ENCODE results near the gene CRIM1.

The CRIM1 gene

DNA sequence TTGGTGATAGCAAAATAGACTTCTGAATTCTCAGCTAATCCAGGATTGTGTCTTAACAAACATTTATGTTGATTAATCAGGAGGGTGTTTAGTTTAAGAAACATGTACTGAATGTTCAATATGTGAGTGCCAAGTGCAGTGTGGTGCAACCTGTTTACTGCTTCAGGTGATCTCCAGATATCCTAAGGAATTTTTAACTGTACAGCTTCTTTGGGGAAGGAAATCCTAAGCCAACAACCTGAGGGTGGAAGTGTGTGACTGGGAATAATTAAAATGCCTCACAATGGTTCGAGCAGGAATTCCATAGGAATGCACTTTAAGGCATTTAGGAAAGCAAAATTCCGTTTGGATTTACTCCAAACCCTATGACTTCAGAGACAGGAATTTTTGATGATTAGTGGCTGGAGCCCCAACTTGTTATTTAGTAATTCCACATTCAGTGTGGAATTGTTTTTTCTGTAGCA, 16.4 kb downstream of the CRIM1 start:
- DNase-seq: peak; percentile 97

DNA sequence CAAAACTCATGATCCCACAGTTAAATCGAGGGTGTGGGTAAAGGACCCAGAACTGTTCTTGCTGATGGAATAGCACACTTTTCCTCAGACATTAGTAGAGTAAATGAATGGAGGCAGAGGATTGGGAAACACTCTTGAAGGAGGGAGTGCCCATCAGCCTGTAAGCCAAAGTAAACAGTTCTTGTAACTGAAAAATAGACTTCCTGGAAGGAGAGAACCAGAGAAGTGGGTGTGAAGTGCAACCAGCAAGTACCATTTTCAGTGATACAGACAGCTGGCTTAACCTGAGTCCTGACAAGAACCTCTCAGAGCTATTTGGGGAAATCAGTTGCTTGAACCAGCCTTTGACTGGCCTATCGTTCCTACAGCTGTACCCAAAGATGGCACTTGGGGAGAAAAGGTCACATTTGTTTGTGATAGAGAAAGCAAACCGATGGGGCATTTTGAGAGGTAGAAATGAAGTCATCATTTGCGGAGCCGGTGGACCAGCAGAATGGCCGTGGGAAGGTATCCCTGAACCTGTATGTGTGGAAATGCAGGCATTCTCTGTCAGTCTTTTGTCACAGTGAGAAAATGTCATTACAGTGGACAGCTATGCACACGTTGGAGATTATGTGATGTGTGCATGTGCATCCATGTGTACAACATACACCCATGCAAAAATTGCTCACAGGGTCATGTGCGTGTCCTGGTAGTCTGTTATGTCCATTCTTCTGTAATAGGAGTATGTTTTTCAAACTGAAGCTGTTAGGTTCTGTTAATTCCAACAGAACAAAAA, 17.8 kb downstream of the CRIM1 start:
- peak; percentile 65 for DNase-seq

DNA sequence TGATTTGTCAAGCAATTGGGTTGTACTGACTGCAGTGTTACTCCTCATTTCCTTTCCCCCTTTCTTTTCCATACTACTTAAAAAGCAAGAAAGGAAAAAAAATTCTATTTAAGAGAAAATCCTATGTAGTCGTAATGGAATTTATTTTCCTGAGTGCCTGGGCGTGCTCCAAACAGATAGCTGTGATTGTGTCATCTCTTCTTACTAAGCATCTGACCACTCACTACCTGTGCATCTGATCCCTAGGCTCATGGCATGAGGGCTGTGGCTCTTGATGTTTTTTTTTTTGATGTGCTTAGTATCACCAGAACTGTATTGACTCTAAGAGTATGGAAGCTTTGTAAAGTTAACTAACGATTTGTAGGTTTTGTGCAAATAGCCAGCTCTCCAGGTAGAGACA, 19.0 kb downstream of the CRIM1 start:
- DNase-seq: no peak

DNA sequence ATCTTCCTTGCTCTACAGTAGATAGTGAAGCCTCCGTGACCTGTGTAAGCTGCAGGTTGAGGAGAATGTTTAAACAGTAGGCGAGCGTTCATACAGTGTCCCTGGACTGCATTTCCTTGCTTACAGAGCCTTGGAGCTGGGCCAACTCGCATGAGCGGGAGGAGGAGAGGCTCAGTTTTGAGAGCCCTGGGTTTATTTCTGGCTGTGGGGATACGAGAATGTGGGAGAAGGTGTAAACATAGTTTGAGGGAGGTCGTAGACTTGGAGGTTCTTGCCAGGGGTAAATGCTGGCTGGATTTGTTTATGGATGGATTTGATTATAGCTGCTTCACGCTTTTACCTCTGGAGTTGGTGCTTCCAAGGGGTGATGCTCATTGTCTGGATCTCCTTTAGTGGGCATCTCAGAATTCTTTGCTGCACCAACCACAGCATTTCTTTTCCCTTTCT, 20.8 kb downstream of the CRIM1 start:
- peak; percentile 63 for DNase-seq

DNA sequence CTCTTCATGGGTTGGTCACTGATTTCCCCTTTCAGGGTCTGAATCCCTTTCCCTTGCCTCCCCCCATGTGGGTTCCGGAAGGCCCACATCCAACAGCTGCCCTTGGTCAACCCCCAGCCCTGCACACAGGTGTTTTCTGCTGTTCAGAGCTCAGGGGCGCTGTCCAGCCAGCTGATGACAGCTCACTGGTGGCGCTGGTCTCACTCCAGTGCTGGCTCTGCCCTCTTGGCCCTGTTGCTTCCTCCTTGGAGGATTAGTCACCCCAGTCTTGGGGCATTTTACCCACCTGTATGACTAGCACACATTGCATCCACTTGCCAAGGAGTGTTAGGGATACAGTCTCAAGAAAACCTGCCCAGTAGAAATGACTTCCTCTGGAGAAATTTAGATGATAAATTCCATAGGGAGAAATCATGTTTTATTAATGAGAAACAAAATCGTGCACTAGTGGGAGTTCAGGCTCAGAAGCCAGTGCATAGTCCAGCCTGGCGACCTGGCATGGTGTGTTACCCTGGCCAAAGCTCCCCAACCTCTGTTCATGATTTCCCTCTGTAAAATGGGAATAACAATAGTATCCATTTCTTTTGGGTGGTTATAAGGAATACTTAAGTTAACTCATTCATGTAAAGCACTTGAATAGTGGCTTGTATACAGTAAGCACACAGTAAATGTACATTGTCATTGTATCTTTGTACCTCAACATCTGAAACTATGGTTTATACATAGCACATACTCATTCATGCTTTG, 21.6 kb downstream of the CRIM1 start:
- DNase-seq: no peak

DNA sequence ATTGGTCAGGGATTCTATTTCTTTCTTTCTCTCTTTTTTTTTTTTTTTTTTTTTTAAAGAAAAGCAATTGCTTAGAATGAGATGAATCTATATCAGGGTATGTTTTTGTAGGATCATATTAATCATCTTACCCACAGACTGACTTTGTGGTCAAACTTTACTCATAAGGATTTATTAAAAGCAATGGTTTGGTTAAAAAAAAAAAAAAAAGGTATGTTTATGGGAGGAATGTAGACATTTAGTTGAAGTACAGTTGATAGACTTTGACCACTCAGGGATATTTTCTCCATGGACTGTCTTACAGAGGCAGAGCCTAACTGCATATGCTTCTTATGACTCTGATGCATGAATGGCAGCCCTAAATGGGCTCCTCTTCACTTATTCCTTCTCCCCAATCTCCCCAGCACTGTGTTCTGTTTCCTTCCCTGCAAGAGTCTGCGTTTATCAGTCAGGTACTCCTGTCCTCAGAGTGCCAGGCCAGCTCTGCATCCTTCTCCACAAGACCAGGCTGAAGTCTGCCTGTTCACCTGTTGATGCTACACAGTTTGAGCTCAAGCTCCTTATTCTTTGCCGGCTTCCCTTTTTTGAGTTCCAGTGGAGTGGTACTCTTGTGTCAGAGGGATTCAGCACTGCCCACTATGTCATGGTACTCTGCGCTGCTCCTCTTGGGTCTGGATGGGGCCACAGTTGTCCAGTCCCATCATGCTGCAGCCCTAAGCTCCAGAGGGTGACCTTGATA, 24.3 kb downstream of the CRIM1 start:
- DNase-seq: peak; percentile 82

DNA sequence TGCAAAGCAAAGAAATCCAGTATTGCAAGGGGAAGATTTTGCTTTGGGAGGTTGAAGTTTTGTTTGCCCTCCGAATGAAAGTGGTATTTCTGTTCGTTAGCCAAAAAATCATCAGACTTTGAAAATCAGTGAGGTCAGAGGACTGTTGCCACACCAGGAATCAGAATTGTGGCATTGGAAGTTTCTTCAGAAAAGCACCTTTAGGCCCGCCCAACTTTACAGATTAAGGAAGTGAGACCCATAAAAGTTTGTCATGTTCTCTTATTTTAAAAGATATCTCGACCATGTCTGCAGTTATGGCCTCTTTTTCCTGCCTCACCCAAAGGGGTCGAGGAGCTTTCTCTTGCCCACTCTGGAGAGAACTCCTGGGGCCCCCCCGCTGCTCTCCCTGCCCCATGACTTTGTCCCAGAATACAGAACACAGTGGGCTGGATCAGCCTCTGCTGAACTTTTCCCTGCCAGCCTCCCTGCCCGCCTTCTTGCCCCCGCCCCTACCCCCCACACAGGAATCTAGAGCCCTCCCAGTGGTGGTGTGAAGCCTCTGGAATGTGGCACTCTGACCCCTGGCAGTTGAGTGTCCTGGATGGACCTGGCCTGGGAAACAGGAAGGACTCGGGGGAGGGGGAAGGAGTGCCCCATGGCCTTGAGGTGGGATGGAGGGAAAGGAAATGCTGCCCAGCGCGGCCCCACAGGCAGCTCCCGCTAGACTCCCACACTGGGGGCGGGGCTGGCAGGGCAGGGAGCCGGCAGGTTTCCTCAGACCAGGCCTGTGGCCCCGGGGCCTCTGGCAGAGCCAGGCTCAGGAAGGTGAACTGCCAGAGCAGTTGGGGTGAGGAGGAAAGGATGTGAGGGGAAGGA, 25.3 kb downstream of the CRIM1 start:
- DNase-seq: peak; percentile 63

DNA sequence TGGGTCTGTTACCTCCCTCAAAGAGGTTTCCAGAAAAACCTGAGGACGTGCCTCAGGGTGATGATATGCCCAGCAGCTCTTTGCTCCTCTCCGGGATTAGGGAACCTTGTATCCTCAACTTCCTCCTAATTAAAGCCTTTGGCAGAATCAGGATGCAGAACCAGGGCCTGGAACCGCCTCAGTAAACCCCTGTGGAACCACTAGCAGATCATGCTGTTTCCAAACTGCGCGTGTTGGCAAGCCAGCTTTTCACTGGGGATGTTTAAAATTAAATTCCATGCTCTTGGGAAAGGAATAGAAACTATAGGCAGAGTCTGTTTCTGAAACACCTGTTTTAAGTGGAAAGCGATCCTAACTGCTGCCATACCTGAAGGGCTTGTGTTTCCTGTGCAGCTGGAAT, 26.4 kb downstream of the CRIM1 start:
- DNase-seq: no peak

DNA sequence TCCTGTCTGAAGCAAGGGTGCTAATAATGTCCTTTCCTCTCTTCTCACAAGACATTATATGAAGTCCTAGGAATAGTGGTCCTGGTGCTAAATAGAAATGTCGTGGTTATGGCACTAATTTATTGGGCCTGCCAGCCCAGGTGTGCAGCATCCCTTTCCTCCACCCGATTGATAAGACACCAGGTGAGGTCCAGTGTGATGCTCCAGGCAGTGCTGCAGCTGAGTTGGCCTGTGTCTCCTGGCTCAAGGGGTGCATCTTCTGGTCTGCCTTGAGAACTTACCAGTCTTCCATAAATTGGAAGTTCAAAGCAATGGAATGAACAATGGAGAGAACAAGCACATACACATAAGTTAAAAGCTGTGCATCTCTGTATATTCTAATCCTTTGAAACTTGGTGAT, 26.9 kb downstream of the CRIM1 start:
- DNase-seq: no peak

DNA sequence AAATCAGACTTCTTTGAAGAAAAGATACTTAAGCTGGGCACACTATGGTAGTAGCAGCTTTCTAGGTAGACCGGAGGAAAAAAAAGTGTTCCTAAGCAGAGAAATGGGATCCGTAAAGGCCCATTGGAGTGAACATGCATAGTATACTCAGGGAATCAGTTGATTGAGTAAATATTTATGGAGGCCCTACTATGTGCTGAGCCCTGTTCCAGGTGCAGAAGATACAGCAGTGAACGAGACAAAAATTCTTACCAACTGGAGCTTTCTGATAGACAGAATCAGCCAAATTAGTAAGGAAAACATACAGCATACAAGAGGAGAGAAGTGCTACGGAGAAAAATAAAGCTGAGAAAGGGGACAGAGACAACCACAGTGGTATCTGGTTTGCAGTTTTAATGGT, 28.1 kb downstream of the CRIM1 start:
- no peak for DNase-seq

DNA sequence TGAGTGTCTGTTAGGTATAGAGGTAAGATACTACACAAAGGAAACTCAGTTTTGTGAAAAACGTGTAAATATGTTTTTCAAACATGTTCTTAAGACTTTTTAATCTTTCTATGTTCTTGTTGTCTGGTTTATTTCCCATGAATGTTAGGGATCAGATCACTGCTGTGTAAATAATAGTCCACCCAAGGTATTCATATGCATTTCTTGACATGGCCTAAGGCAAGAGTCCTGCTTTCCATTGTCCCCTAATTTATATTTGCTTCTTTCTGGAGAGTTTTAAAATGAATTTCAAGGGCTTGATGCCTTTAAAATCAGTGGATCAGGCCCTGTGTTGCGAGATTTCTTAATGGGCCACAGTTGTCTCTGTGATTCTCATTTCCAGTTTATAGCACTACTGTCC, 28.9 kb downstream of the CRIM1 start:
- DNase-seq: no peak

DNA sequence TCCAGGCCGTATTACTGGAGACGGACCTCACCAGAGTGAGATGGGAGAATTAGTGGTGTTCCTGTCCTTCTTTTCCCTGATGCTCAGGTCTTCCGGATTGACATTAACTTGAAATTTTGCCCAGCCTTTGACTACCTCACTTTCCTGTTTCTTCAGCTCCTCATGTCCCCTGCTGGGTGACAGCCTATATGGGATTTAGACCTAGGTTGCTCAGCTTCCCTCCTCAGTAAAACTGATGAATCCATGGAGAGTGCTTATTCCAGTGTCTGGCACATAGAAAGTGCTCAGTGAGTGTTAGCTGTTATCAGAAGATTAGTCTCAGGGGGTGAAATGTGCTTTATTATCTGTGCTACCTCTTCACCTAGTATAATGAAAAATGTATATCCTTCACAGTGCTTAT, 30.0 kb downstream of the CRIM1 start:
- DNase-seq: no peak

DNA sequence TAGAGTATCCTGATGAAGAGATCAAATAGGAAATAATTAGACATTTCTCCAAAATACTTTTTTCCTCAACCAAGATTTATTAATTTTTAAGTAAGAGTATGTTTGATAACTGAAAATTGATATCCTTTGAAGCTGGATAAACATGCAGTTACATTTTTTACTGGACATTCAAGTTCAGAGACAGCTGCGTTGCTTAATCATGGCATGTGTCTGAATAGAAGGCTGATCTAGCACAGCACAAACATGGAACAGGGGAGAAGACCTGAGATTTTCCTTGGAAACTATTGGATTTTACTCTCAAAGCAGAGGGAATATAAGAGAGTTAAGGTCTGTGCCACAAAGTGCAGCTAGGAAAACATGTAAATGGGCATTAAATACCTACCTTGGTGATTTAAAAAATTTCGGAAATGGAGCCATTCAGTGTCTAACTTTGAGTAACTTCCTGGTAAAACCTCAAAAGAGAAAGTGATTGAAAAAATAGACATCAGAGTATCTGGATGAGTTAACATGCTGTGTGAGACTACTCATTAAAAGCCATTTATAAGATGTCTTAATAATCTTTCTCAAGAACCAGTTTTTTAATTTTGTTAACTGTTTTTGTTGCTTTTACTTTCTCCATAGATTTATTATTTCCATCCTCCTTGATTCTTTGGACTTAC, 31.8 kb downstream of the CRIM1 start:
- DNase-seq: no peak

DNA sequence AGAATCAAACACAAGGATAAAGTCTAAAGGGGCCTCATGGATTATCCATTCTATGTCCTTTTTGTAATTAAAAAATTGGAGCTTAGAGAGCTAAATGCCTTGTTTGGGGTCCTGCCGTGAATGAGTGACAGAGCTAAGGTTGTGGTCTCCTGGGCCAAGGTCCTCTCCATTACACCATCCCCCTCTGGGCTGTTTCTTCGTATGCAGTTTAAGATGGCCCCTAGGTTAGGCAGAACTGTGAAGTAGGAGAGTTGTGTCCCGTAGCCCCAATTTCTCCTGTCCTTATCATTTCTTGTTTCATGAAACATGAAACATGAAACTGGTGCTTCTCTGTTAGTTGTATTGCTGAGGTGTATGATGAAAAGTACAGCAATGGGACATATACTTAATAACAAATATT, 32.9 kb downstream of the CRIM1 start:
- no peak for DNase-seq

DNA sequence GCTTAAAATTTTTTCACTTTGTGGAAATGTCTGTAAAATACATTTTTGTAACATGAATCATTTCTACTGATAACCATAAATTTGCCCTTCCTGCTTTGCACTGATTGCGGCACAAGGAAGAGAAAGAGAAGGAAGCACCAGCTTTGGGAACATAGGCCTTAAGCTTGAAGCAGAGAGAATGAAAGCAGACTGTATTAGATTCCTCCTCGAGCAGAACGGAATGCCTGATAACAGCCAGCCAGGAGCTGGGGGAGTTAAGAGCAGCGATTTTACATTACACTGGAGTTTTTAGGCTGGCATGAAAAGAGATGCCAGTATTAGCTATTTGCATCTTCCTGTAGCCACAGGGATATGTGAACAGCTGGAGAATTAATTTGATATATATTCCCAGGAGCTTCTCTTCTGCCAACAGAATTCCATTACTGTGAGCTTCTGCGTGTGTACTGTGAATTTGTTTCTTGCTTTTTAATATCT, 33.5 kb downstream of the CRIM1 start:
- peak; percentile 62 for DNase-seq

DNA sequence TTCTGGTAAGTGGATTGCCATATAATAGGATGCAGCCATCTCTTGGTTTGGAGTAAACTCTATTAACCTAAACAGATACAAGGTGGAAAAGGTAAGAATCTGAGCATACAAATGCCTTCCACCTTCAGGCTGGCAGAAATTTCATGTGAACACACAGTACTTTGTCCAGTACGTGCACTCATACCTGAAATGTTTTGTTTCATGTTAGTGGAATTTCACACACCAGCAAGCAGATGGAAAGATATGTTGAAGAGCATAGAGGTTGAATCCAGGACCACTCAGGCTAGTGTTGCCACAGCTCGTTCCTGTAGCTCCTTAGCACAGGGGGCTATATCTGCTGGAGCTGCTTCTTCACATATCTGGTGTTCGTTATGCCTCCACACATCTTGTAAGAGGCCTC, 34.0 kb downstream of the CRIM1 start:
- DNase-seq: no peak

DNA sequence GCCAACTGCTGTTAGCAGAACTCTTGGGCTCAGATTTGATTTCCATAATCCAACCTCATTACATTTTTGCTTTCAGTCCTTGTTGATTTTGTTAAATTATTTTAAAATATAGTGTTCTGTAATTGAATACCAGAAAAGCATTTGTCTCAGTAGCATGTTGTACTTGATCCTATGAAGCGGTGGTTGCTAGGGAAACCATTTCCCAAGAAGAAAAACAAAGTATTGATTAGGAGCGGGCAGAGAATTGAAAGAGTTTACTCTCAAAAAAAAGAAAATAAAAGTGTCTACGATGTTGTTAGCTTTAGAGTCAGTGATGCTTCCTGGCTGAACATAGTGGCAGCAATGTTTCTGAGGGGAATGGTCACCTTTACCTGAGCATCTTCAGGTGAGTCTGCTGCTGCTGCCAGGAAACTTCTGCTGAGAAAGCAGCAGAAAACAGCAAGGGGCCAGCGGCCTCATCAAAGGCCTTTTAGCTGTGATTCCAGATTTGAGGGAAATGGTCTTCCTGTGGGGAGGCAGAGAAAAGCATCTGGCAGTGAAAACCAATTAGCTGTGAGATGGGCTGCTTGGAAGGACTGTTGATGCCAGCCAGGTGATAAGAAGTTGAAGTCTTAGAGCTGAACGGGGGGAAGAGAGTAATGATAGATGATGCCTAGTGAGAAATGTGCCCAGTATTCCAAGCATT, 37.1 kb downstream of the CRIM1 start:
- no peak for DNase-seq

DNA sequence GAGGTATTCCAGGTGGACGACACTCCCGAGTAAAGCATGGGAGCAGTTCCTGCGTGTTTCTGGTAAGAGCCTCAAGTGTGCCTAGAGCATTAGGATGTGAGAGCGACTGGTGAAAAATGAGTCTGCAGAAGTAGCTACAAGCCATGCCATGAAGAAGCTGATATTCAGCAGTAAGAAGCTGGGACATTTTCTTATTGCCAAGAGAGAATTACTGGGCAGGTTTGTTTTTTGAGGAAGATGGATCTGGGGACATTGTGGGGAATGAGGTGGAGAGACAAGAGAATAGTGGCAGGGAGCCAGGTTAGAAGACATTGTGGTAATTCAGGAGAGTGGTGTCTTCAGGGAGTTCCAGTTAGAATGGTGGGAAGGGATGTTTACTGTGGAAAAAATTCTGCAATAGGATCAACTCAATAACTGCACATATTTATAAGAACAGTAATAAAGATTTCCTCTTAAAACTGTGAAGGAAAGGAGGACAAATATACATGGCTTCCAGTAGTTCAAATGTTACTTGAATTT, 38.2 kb downstream of the CRIM1 start:
- DNase-seq: no peak

DNA sequence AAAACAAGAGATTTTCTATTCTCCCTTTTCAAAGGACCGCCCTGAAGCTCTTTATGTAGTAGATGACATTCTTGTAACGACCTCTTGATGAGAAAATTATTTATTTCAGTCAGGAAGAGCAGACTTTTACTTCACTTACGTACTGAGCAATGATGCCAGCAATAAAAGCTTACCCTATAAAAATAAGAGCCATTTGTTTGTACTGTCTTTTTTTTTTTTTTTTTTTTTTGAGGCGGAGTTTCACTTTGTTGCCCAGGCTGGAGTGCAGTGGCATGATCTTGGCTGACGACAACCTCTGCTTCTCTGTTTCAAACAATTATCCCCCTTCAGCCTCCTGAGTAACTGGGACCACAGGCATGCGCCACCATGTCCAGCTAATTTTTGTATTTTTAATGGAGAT, 39.2 kb downstream of the CRIM1 start:
- DNase-seq: no peak

DNA sequence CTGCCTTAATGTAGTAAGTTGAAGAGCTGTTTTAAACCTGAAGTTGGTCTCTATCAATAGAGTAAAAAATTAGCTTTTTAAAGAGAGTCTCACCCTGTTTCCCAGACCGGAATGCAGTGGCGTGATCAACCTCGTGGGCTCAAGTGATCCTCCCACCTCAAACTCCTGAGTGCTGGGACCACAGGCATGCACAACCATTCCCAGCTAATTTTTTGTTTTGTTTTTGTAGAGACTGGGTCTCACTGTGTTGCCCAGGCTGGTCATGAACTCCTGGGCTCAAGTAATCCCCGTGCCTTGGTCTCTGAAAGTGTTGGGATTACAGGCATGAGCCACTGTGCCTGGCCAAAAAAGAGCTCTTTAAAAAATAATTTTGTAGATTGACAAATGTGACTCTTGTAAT, 40.3 kb downstream of the CRIM1 start:
- DNase-seq: peak; percentile 53
